22Rv1 (cell line): Measurements from ENCODE around the gene CCDC60.

Source experiments
- CTCF ChIP-seq: fragments of 450-650 bp; IDR thresholded peaks from 2 replicates; pipeline ENCODE4 v1.5.1; 2017; ENCODE audit warnings: mild to moderate bottlenecking
- ZFX ChIP-seq: fragments of 450-650 bp; IDR thresholded peaks from 2 replicates; pipeline ENCODE4 v1.6.1; 2017; ENCODE audit warnings: antibody characterized with exemption, borderline replicate concordance

- no peak for TF ChIP-seq CTCF
- TF ChIP-seq ZFX = no peak
Measured at GRCh38 chr12:119447126-119447525, 112.6 kb downstream of the CCDC60 start.
